ENCODE results near the gene BST2. TPM values are rescaled to one million over a fixed set of nuclear protein-coding genes. Genes with fewer than 3 reads are reported as not detected.

The BST2 gene
- total RNA-seq, 1 donor from 2014 or later, result 18.6 TPM

- no peak for DNase-seq (ENCODE audit: low read depth)
- TF ChIP-seq CTCF (conservative IDR thresholded peaks at IDR 0.05; ENCODE audit: low read depth, low read length), result no peak
These were observed 16.1 kb downstream of the BST2 start for GRCh38 chr19:17389288-17389687.

GRCh38 chr19:17385878-17386611, 19.4 kb downstream of the BST2 start:
- TF ChIP-seq CTCF (conservative IDR thresholded peaks at IDR 0.05; ENCODE audit: low read depth, low read length), result peak; percentile 88
- H3K4me3 ChIP-seq (ENCODE audit: low read depth, low read length), result no peak overlapping the region
- DNase-seq (ENCODE audit: low read depth), result no peak

More at GRCh38 chr19:17389288-17389687, 16.1 kb downstream of the BST2 start:
- no peak overlapping the region for H3K4me3 ChIP-seq (ENCODE audit: low read depth, low read length)

GRCh38 chr19:17380426-17381138, 24.8 kb downstream of the BST2 start:
- TF ChIP-seq CTCF (conservative IDR thresholded peaks at IDR 0.05; ENCODE audit: low read depth, low read length), result no peak
- H3K4me3 ChIP-seq (ENCODE audit: low read depth, low read length), result no peak overlapping the region
- DNase-seq (ENCODE audit: low read depth), result no peak

- no peak for TF ChIP-seq CTCF (conservative IDR thresholded peaks at IDR 0.05; ENCODE audit: low read depth, low read length)
- DNase-seq (ENCODE audit: low read depth), result no peak
- H3K4me3 ChIP-seq (ENCODE audit: low read depth, low read length), result no peak overlapping the region
These were observed 26.2 kb downstream of the BST2 start for GRCh38 chr19:17379221-17379631.

- no peak overlapping the region for H3K4me3 ChIP-seq (ENCODE audit: low read depth, low read length)
- TF ChIP-seq CTCF (conservative IDR thresholded peaks at IDR 0.05; ENCODE audit: low read depth, low read length), result no peak
- no peak for DNase-seq (ENCODE audit: low read depth)
These were observed 27.2 kb downstream of the BST2 start for GRCh38 chr19:17378271-17378670.

GRCh38 chr19:17376935-17377600, 28.4 kb downstream of the BST2 start, which contains the start of gene PLVAP:
PLVAP (minus strand) TSS chr19:17377342; CDS start chr19:17377288, 54 bp downstream.
- H3K4me3 ChIP-seq (ENCODE audit: low read depth, low read length), result no peak within 1 kb of the TSS
- DNase-seq (ENCODE audit: low read depth), result no peak
- TF ChIP-seq CTCF (conservative IDR thresholded peaks at IDR 0.05; ENCODE audit: low read depth, low read length), result no peak
